GM18511 (cell line): ENCODE data around the gene FCN2.

ENCODE experiments used
- ATAC-seq: cut with Tn5 transposase; IDR thresholded peaks from one replicate; pipeline ENCODE4 v1.9.1; 2021; ENCODE audit warnings: mild to moderate bottlenecking, moderate library complexity; ENCODE audit not compliant: unreplicated experiment

Gene FCN2

DNA sequence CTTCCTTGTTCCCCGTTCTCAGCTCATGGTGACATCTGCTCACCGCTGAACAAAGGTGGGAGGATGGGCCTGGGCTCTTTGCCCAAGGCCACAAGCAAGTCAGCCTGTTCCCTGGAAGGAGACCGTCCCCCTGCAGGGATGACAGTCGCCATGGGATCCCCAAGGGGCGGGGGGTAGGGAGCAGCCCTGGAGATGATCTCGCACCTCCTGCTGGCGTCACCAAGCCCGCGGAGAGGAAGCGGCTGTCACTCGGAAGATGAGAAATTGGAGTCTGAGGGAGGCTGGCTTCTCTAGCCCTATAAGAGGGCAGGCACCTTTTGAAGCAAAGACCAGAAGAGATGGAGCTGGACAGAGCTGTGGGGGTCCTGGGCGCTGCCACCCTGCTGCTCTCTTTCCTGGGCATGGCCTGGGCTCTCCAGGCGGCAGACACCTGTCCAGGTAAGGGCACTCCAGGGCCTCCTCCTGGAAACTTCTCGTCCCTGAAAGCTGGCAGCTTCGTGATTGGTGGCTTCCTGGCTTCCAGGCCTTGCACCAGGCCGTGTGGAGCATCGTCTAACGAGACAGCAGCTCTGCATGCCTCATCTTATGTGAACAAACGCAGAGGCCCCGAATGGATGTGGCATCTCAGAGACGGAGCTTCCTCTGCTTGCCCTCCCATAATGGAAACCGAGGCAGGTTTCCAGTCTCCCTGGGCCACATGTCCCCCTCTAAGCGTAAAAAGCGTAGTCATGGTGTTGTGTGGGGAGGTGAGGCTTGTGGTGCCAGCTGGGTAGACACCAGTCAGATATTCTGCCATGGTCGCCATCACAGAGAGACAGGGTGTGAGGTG lies at the start of gene FCN2:
Gene FCN2 (plus strand): TSS at position 327 of the 829 bp plus-strand sequence. CDS start 12 bp downstream, at position 339.
- ATAC-seq: no peak

DNA sequence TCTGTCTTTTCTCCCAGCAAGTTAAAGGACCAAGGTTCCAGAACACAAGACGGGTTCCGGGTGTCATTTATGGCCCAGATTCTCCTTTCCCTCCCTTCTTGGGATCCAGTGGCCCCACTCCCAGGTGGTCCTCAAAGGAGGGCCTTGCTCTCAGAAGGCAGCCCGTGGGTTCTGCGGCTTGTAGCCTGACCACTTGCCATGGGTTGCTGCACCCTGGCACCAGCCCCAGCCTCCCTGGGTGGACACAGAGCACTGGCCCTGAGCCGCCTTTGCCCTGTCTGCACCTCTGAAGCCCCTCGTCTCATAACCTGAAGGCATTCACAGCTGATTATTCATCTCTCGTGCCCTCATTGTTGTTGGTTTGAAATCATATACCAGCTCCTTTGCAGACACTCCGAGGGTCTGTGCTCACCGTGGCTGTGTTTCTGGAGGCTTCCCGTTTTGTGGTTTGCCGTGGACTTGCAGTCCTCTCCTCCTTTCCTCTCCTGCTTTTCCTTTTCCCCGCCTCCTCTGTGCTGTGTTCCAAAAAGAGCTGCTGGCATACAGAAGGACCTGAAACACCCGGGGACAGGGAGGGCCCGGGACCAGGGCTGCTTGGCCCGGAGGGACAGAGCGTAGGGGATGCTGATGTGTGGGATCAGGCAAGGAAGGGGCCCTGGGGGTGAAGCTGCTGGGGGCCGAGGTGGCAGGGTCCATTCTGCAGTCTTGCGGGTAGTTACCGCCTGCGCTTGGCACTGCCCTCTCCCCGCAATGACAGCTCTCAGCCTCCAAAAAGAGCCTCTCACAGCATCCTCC lies 49.5 kb upstream of the FCN2 start:
- no peak for ATAC-seq

DNA sequence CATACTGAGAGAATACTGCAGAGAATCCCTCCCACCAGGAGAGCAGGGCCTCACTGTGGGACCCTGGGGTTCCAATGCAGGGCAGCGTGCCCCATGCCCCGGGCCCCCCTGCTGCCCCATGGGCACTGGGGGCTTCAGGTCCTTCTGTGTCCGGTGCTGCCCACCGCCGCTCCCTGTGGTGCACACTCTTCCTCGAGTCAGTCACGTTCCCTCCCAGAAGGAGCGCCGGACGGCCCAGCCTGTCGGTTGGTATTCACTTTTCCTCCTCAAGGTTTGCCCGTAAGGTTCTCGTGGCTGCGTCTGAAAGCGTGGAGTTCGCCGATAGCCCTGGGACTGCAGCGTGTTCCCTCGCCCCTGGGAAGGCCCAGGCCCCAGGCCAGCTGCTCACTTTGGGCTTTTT lies 48.1 kb upstream of the FCN2 start:
- ATAC-seq: no peak

DNA sequence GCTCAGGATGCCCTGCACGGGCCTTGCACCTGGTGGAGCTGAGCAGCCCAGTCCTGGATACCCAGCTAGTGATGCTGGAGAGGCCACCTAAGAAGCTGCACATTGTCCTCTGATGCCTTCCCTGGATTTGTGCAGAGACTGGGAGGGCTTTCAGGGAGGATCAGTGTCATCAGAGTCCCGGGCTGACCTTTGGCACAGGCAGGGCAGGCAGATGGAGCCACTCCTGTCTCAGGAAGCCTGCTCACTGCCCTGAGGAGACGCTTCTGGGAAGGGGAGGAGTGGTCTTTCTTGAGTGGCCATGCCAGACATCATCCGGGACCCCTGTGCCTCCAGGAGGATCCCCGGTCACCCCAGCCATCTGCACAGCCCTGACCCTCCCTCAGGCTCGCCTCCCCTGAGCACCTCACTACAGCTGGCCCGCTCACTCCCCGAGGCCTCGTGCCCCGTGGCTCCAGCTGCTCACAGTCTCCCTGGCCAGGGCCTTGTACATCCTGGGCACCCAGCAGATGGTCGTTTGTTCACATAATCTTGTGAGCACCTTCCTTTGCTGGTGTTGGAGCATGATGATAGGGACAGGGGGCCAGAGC lies 47.2 kb upstream of the FCN2 start:
- ATAC-seq: no peak

DNA sequence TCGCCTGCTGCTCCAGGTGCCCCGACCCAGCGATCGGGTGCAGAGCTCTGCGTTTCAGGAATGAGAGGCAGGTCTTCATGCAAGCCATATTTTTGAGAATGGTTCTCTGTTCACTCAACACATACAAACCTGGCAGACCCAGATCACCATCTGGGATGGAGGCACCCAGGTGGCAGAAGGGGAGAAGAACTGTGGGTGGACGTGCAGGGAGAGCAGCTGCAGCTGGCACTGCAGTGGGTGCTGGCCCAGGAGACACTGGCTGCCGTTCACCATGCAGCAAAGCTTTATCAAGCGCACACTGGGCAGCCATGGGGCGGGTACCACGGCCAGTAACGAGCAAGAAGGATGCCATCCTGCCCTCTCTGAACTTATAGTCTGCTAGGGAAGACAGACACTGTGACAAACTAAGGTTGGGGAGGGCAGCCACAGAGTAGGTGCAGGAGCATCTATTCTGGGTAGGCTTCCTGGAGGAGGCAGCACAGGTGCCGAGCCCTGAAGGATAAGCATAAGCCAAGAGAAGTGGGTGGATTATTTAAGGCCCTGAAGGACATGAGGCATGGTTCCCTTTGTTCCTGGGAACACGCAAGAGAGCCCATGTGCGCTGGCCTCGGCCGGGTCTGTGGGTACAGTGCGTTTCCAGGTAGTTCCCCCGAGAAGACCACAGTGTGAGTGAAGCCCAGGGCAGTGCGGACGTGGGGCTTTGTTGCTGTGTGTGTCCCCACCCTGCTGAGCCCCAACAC lies 46.2 kb upstream of the FCN2 start:
- ATAC-seq: no peak

DNA sequence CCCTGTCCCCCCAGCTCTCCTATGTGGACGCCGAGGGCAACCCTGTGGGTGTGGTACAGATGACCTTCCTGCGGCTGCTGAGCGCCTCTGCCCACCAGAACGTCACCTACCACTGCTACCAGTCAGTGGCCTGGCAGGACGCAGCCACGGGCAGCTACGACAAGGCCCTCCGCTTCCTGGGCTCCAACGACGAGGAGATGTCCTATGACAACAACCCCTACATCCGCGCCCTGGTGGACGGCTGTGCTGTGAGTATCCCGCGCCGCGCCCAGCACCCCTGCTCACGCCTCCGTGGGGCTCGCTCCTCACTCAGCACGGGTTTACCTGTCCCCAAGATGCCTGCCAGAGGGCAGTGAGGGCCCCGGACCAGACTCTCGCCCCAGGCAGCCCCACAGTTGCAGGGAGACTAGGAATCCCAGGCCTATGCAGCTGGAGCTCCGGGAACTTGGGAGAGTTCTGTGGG lies 45.6 kb upstream of the FCN2 start:
- ATAC-seq: no peak

DNA sequence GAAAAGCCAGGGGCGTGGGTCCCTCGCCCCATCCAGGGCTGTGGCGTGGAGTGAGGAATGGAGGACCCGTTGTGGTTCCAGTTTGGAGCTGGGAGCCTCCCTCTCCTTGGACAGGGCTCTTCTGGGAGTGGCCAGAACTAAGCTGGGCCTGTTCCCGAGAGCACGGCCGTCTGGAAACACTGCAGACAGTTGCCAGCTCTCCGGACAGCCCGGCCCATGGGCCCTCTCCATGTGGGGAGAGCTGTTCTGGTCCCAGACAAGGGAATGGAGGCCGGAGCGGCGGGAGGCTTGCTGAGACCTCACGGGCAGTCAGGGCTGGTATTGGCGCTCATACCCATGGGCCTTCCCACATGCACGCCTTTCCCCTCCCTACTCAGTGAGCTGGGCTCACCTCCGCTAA lies 45.2 kb upstream of the FCN2 start:
- ATAC-seq: no peak

DNA sequence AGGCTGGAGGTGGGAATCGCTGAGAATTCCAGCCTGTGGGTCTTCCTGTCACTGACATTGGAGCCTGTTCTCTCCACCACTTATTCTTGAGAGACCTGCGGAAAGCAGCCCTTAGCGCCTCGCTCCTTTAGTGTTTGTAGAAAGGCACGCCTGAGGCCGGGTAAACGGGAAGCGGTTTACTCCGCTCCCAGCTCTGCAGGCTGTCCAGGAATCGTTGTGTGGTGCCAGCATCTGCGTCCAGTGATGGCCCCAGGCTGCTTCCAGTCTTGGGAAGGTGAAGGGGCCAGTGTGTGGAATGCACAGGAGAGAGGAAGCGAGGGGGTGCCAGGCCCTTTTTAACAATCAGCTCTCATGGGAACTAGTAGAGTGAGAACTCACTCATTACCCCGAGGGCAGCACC lies 44.6 kb upstream of the FCN2 start:
- ATAC-seq: no peak

DNA sequence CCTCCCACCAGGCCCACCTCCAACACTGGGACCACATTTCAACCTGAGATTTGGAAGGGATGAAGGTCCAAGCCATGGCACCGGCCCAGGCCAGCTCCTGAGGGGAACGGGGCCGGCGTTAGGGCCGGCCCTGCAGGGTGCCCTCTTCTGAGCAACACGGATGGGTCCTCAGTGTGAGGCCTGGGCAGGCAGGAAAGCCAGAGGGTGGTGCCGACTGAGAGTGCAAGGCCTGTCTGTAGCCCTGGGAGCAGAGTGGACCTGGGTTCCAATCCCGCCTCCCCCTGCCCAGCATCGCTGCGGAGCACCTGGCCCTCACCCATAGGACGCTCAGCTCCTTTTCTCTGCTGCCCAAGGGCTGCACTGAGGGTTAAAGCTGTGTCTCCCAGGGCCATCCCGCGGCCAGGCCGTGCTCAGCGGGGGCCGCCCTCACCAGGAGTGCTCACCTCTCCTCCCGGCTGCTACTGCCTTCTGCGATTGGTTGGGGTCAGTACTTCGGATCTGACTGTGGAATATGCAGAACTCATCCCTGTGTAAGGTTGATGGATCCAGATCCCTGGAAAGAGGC lies 44.1 kb upstream of the FCN2 start:
- no peak for ATAC-seq

DNA sequence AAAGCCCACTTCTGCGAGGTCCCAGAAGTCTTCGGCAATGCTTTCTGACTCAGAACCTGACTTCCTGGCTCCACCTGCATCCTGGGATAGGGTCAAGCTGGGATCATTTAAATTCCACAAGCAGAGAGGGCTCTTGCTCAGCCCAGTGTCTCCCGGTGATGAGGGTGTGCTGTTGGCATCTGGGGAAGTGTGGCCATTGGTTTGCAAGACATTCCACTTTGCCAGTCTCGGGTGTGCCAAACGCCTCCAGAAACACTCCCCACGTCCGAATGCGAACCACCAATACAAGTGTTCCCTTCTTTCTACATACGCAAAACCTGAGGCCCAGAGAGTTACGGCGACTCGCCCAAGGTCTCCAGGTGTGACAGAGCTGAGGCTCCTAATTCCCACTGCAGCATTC lies 43.1 kb upstream of the FCN2 start:
- no peak for ATAC-seq

DNA sequence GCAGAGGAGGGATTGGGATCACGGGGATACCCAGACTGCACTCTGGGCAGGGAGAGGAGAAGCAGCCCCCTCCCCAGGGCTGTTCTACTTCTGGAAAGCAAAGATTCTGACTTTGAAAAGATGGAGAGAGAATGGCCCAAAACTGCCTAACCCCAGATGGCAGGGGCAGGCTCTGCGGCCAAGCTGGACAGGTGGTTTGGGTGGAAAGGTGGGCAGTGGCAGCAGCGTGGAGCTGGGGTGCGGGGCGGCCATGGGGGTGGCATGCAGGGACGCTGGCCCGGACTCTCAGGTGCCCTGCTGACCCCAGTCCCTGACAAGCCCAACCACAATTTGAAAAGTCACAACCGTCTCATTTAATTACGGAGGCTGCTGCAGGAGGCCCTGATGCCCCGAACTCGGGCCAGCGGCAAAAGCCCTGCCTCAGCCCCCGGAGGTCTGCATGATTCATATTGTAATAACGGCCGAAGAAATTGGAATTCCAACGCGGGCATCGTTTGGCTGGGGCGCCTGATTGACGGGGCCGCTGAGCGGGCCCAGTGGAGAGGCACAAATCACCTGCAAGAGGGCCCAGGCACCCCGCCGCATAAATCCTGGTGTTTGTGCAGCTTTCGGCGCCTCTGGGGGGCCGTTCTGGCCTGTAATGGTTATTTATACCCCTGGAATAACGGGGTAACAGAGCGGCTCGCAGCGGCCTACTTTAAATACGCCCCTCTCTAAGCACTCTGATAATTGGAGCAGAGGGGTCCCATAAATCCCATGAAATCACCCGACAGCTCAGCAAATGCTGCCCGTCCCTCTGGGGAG lies 41.8 kb upstream of the FCN2 start:
- no peak for ATAC-seq

DNA sequence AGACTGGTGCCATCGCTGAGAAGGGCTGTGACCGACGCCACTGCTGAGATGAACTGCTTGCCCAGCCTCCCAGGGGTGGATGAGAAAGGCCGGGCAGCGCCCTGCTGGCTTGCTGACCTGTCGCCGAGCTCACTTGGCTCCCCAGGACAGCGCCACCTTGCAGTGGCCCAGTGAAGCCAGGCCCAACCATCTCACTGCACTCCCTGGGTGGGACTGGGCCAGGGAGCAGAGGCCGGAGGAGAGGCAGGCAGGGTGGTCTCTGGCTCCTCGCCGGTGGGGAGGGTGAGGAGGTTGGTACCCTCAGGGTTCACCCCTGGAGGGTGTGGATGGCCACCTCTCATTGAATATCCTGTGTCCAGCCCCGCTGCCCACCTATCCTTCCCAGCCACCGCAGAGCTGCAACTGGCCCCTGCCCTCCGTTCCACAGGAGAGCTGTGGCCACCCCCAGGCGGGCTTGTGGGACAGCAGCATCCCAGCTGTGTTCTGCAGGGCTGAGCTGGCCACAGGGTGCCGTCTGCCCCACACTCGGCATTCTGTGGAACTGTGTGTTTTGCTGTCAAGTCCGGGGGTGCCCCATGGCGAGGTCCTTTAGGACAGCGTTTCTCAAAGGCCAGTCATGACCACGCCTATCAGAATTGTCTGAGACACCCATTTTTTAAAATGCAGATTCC lies 41.0 kb upstream of the FCN2 start:
- ATAC-seq: no peak

DNA sequence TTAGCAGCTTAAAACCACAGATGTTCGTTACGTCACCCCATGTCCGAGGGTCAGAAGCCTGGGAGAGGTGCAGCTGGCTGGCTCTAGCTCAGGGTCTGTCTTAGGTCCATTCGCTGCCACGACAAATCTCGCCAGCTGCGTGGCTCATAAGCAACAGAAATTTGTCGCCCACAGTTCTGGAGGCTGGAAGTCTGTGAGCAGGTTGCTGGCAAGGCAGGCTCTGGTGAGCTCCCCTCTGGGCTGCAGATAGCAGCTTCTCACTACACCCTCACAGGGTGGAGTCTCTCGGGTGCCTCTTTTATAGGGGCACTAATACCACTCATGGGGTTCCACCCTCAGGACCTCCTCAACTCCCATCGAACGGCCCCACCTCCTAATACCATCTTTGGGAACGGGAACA lies 40.1 kb upstream of the FCN2 start:
- no peak for ATAC-seq

DNA sequence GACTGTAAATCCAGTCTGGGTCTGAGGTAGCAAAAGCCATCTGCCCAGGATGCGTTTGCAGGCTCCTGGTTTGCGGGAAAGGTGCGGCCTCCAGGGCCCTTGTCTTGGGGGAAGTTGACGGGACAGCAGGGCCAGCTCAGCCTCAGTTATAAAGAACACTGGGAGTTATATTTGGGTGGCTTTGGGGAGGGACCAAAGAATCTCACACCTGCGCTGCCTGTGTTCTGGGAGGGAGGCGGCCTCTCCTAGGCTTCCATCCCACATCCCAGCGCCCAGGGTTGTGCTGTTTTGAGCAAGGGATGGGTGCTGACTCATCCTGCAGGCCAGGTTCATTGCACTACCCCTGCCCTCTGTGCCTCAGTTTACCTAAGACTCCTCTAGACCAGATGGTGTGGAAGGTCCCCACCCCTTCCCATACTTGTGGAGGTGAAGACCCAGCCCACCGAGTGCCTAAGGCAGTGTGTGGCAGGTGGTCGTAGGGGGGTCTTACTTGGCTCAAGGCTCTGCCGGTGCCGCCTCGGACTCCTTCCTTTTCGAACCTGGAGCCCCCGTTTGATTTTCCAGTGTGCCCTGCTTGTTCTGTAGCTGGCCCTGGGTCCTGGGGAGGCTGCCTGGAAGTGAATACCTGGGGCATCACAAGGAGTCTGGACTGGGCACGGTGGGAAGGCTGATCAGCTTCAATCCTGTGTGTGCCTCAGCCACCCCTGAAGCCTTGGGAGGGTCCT lies 39.3 kb upstream of the FCN2 start:
- ATAC-seq: no peak

DNA sequence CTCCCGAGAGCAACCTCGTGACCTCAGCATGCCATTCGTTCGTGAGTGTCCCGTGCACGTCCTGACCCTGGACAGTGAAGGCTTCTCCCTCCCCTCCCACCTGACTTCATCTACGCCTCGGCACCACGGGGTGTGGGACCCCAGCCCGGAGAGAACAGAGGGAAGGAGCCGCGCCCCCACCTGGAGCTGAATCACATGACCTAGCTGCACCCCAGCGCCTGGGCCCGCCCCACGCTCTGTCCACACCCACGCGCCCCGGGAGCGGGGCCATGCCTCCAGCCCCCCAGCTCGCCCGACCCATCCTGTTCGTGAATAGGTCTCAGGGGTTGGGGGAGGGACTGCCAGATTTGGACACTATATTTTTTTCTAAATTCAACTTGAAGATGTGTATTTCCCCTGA lies 38.3 kb upstream of the FCN2 start:
- ATAC-seq: no peak

DNA sequence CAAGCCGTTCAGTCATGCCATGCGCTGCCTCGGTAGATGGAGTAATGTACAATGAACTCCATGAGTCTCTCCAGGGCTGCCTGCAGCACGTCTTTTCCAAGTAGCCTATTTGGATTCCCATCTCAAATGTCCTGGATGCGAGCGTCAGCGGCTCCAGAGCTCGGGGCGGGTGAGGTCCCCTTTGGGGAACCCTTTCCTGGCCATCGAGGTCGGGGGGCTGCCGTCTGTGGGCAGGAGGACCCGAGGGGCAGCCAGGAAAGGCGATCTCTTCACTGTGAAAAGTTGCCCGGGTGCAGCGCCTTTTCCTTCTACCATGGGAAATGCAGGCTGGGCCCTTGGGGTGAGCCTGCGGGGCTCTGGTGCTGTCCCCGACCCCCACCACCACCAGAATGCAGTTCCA lies 36.9 kb upstream of the FCN2 start:
- no peak for ATAC-seq

DNA sequence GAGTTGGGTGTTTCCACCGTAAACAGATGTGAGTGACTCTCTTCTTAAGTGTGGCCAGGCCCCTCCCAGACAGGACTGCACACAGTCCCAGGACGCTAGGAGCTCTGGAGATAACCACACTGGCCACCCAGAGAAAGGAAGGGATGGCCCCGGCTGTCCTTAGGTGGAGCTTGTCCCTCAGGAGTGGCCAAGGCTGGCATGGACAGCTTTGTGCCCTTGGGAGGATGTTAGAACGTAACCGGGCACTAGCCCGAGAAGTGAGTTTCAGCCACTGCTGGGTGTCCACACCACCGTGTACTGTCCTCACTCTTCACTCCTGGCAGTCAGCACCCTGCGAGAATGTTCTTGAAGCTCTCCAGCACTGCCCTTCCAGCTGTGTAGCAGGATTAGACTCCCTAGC lies 35.8 kb upstream of the FCN2 start:
- ATAC-seq: no peak

DNA sequence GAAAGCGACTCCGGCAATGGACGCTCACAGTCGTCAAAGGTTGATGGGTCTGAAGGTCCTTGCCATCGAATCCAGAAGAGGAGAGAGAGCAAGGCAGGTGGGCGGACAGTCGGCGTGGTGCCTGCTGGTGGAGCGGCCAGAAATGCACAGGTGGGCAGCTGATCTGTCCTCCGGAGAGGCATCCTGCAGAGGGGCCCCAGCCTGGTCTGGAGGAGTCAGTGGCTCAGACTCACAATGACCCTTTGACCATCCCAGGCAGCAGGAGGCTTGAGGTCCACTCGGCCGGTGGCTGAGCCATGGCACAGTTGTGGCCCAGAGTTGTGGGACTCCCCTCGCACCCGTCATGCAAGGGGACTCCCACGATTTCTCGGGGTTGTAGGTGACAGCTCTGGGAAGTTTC lies 34.4 kb upstream of the FCN2 start:
- ATAC-seq: no peak

DNA sequence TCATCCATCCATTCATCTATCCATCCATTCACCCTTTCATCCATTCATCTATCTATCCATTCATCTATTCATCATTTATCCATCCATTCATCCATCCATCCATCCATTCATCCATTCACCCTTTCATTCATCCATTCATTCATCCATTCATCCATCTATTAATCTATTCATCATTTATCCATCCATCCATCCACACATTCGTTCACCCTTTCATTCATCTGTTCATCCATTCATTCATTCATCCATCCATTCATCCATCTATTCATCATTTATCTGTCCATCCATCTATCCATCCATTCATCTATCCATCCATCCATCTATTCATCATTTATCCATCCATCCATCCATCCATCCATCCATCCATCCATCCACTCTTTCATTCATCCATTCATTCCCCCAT lies 33.9 kb upstream of the FCN2 start:
- no peak for ATAC-seq
